Stimulated activated CD4-positive, alpha-beta T cell treated with anti-CD3 and anti-CD28 coated beads, Interleukin-15, amount 100 ng/mL, for 24 hours (primary cell): Measurements from ENCODE around the gene NLN.
"Not testable (repeated sequence)": the region's sequence is repeated elsewhere in the genome, so short reads cannot be mapped to it uniquely, and the experiment has no call there.

Experiments
- DNase-seq: peaks from one replicate; pipeline ENCODE4 v3.0.0-alpha.2; 2020

NLN gene

DNA sequence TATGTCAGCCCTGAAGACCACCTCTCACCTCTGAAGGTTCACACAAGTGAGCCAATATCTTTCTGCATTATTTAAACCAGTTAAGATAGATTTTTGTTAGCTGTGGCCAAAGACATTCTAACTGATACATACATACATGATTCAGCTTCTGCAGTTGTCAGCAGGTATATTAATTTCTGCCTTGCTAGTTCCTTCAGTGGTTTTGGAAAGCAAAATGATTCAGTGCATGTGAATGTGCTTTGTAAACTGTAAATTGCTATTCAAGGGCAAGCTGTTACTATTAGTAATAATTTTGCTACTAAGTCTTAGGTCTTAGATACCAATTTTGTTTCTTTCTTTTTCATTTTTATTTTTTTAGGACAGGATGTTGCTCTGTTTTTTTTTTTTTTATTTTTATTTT is 115.1 kb downstream of the NLN start:
- DNase-seq: no peak

DNA sequence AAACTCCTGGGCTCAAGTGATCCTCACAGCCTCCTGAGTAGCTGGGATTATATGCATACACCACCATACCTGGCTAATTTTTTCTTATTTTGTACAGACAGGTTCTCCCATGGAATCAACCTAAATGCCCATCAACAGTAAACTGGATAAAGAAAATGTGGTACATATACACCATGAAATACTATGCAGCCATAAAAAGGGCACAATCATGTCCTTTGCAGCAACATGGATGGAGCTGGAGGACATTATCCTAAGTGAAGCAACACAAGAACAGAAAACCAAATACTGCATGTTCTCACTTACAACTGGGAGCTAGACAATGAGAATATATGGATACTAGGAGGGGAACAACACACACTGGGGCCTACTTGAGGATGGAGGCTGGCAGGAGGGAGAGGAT is 117.2 kb downstream of the NLN start:
- DNase-seq: not testable (repeated sequence)

DNA sequence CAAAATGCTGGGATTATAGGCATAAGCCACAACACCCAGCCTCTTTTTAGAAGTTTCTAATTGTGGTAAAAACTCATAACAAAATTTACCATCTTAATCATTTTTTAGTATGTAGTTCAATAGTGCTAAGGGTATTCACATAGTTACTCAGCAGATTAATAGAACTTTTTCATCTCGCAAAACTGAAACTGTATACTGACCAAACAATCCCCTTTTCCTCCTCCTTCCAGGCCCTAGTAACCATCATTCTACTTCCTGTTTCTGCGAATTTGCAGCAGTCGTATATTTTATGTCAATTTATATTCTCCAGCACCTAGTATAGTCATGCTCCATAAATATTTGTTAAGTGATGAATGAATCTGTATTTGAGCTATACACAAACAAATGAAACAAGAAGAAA is 118.1 kb downstream of the NLN start:
- no peak for DNase-seq

DNA sequence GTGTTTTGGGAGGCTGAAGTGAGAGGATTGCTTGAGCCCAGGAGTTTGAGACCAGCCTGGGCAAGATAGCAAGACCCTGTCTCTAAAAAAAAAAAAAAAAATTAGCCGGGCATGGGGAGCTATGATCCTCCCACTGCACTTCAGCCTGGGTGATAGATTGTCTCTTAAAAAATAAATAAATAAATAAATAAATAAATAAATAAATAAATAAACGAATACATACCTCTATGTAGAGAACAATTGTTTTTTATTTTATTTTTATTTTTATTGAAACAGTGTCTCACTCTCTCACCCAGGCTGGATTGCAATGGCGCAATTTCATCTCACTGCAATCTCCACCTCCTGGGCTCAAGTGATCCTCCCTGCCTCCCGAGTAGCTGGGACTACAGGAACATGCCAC is 122.8 kb downstream of the NLN start:
- DNase-seq: not testable (repeated sequence)

GRCh38 chr5:65846101-65846500 is 124.1 kb downstream of the NLN start:
- DNase-seq: no peak

- not testable (repeated sequence) for DNase-seq
These were observed 125.0 kb downstream of the NLN start for GRCh38 chr5:65847019-65847418.

DNA sequence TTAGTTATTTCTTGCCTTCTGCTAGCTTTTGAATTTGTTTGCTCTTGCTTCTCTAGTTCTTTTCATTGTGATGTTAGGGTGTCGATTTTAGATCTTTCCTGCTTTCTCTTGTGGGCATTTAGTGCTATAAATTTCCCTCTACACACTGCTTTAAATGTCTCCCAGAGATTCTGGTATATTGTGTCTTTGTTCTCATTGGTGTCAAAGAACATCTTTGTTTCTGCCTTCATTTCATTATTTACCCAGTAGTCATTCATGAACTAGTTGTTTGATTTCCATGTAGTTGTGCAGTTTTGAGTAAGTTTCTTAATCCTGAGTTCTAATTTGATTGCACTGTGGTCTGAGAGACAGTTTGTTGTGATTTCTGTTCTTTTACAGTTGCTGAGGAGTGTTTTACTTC is 127.9 kb downstream of the NLN start:
- not testable (repeated sequence) for DNase-seq

DNA sequence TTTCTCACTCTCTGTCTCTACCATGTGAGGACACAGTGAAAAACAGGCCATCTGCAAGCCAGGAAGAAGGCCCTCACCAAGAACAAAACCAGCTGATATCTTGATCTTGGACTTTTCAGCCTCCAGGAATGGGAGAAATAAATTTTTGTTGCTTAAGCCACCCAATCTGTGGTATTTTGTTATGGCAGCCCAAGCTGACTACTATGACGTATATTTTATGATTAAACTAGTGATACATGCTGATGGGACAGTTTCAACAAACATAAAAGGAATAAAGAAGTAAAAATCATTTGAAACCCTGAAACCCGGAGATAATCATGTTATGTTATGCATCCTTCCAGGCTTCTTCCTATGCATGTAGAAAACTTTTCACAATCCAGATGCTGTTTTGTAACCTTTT is 132.9 kb downstream of the NLN start:
- DNase-seq: no peak

DNA sequence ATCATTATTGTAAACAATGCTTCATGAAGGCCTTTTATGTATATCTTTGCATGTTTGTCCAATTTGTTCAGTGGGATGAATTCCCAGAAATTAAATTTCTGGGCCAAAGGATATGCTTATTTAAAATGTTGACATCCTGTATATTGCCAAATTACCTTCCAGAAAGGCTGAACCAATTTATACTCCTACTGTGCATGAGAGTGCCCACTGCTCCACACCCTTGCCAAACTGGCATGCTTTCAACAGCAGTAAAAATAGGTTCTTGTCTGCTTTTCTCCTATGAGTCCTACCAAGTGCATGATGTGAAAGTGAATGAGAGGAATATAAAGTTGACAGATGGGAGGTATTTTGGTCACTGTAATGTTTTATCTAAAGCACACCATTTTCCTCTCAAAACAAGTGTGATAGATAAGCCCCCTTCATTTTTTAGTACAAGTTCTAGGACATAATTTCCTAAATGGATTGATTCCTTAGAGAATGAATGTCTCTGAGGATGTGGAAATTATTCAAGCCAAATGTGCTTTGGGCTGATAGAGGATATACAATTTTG is 133.8 kb downstream of the NLN start:
- no peak for DNase-seq

- DNase-seq: no peak
These were observed 134.5 kb downstream of the NLN start for GRCh38 chr5:65856520-65856919.

DNA sequence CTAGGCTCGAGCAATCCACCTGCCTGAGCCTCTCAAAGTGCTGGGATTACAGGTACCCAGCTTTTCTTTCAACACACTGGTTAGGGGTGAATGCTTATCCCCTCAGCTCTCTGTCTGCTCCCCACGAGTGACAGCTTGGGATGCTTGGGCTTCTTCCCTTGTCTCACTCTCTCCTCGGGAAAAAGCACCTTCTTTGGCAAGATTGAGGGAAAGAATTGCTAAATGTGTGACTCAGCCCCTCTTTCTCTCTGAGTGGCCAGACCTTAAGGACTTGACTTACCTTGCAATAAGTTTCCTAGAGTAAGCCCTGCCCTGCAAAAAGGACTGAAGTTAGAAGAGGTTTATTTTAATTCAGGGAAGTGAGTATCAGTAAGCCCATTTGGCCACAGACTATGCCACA is 136.3 kb downstream of the NLN start:
- no peak for DNase-seq

DNA sequence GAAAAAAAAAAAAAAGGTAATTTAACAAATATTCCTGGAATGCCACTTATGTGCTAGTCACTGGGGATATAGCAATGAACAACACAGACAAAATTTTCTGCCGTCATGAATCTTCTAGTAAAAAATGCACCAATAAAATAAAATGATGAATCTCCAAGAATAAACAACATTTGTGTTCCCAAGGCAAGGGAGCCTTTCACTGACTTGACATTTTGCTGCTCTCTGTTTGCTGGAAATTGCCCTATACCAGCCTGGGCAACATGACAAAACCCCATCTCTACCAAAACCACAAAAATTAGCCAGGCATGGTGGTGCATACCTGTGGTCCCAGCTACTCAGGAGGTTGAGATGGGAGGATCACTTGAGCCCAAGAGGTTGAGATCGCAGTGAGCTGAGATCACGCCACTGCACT is 139.8 kb downstream of the NLN start:
- DNase-seq: no peak

- no peak for DNase-seq
These were observed 140.4 kb downstream of the NLN start for GRCh38 chr5:65862384-65862783.

DNA sequence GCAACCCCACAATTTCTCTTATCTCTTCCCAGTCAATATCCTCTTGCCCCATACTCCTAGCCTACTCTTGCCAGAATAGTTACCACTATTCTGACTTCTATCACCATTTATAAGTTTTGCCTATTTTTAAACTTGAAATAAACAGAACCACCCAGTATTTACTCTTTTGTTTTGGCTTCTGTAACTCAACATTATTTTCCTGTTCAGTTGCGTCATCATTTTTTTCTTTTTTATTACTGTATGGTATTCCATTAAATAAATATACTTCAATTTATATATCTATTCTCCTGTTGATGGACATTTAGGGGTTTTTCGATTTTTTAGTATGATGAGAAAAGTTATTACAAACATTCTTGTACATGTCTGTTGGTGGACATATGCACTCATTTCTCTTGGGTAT is 141.7 kb downstream of the NLN start:
- DNase-seq: no peak

GRCh38 chr5:65866837-65867521 is 145.0 kb downstream of the NLN start:
- DNase-seq: no peak

- no peak for DNase-seq
These were observed 145.7 kb downstream of the NLN start for GRCh38 chr5:65867542-65868195.

- DNase-seq: no peak
These were observed 146.5 kb downstream of the NLN start for GRCh38 chr5:65868509-65868908.

DNA sequence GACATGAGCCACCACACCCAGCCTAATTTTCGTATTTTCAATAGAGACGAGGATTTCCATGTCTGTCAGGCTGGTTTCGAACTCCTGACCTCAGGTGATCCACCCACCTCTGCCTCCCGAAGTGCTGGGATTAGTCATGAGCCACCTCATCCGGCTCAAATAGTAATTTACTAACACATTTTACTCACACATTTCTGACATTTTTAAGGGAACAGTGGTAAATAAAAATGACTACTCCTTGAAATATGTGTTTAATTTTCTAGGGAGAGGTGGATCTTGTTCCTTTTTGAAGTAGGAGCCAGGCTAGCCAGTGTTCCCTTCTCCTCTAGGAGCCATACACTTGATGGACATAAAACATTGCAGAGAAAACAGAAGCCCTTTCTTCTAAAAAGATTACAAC is 149.2 kb downstream of the NLN start:
- DNase-seq: no peak

GRCh38 chr5:65871776-65872175 is 149.8 kb downstream of the NLN start:
- not testable (repeated sequence) for DNase-seq

- DNase-seq: no peak
These were observed 151.3 kb downstream of the NLN start for GRCh38 chr5:65873181-65873750.

DNA sequence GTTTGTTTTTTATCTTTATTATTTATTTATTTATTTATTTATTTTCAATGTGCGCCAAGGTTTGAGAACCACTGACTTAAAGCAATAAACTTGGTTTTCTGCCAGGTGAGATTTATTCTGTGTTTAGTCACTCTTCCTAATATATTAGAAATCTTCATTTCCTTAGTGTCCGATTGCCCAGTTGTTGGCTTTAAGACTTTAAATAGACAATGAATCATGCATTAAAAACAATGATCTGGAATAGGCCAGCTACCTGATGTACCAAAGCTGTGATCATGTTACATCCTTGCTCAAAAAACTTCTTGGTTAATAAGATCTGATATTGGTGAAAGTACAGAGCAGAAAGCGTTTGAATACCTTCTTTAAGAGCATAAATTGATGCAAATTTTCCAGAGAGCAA is 152.2 kb downstream of the NLN start:
- no peak for DNase-seq

DNA sequence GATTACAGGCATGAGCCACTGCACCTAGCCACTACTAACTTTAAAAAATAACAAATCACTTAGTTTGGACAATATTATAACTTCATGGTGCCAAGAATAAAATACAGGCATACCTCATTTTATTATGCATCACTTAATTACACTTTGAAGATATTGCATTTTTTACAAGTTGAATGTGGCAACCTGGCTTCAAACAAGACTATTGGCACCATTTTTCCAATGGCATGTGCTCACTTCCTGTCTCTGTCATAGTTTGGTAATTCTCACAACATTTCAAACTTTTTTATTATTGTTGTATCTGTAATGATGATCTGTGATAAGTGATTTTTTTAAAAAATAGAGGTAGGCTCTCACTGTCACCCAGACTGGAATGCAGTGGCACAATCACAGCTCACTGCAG is 154.5 kb downstream of the NLN start:
- DNase-seq: no peak

GRCh38 chr5:65876970-65877369 is 155.0 kb downstream of the NLN start:
- no peak for DNase-seq
